UCSD-AML1 (cell line): Measurements from ENCODE around the gene RBM20.

Experiments
- DNase-seq: peaks from one replicate; lab custom pipeline; 2025; ENCODE audit not compliant: unreplicated experiment; lab: John Stamatoyannopoulos, UW

The RBM20 gene

GRCh38 chr10:110803830-110804338, 159.7 kb downstream of the RBM20 start:
- peak; percentile 40 for DNase-seq

GRCh38 chr10:110804376-110804775, 160.2 kb downstream of the RBM20 start:
- no peak for DNase-seq

- DNase-seq, result no peak
Measured at GRCh38 chr10:110805292-110805691, 161.2 kb downstream of the RBM20 start.

GRCh38 chr10:110806335-110806734, 162.2 kb downstream of the RBM20 start:
- no peak for DNase-seq

- DNase-seq, result no peak
Measured at GRCh38 chr10:110808123-110808522, 164.0 kb downstream of the RBM20 start.

- no peak for DNase-seq
Measured at GRCh38 chr10:110808615-110809014, 164.5 kb downstream of the RBM20 start.

- no peak for DNase-seq
Measured at GRCh38 chr10:110810625-110811024, 166.5 kb downstream of the RBM20 start.

GRCh38 chr10:110811791-110812581, 167.8 kb downstream of the RBM20 start:
- no peak for DNase-seq

- DNase-seq, result no peak
Measured at GRCh38 chr10:110812583-110812982, 168.4 kb downstream of the RBM20 start.

GRCh38 chr10:110813743-110814472, 169.8 kb downstream of the RBM20 start:
- DNase-seq, result no peak

- DNase-seq, result no peak
Measured at GRCh38 chr10:110815354-110816004, 171.3 kb downstream of the RBM20 start.

GRCh38 chr10:110817614-110818013, 173.5 kb downstream of the RBM20 start:
- no peak for DNase-seq

GRCh38 chr10:110818311-110819256, 174.4 kb downstream of the RBM20 start:
- DNase-seq, result no peak

- no peak for DNase-seq
Measured at GRCh38 chr10:110820321-110820814, 176.2 kb downstream of the RBM20 start.

GRCh38 chr10:110821508-110821907, 177.4 kb downstream of the RBM20 start:
- no peak for DNase-seq

GRCh38 chr10:110822035-110822711, 178.0 kb downstream of the RBM20 start:
- DNase-seq, result no peak

- DNase-seq, result no peak
Measured at GRCh38 chr10:110822712-110823311, 178.7 kb downstream of the RBM20 start.

GRCh38 chr10:110824152-110824441, 180.0 kb downstream of the RBM20 start:
- no peak for DNase-seq

GRCh38 chr10:110824660-110825059, 180.5 kb downstream of the RBM20 start:
- no peak for DNase-seq

- no peak for DNase-seq
Measured at GRCh38 chr10:110825508-110825907, 181.4 kb downstream of the RBM20 start.
